Measurements from ENCODE around the gene NTM.

GRCh38 chr11:131897956-131898355 lies 527.5 kb downstream of the NTM start:
- TF ChIP-seq, protein P1, sequence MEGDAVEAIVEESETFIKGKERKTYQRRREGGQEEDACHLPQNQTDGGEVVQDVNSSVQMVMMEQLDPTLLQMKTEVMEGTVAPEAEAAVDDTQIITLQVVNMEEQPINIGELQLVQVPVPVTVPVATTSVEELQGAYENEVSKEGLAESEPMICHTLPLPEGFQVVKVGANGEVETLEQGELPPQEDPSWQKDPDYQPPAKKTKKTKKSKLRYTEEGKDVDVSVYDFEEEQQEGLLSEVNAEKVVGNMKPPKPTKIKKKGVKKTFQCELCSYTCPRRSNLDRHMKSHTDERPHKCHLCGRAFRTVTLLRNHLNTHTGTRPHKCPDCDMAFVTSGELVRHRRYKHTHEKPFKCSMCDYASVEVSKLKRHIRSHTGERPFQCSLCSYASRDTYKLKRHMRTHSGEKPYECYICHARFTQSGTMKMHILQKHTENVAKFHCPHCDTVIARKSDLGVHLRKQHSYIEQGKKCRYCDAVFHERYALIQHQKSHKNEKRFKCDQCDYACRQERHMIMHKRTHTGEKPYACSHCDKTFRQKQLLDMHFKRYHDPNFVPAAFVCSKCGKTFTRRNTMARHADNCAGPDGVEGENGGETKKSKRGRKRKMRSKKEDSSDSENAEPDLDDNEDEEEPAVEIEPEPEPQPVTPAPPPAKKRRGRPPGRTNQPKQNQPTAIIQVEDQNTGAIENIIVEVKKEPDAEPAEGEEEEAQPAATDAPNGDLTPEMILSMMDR (conservative IDR thresholded peaks at IDR 0.05; ENCODE audit: low read length), result no peak
- TF ChIP-seq EZH2phosphoT487 (IDR thresholded peaks at IDR 0.05; ENCODE audit: borderline replicate concordance), result no peak

All from Loucy (cell line).